Retinal pigment epithelial cell (primary cell): ENCODE measurements around the gene GPRC6A.

Source experiments
- DNase-seq: peaks from one replicate; pipeline ENCODE4 v3.0.0-alpha.2; 2010; ENCODE audit warnings: low read depth
- H3K4me3 ChIP-seq: 2 replicates; pipeline ENCODE4 v1.5.1; 2011; ENCODE audit warnings: mild to moderate bottlenecking, low read length, control low read depth, moderate library complexity
- TF ChIP-seq, protein P1 (sequence below): conservative IDR thresholded peaks from 2 replicates; pipeline ENCODE4 v1.5.1; 2011; ENCODE audit warnings: low read depth, low read length, control low read depth, inconsistent platforms

Gene GPRC6A

DNA sequence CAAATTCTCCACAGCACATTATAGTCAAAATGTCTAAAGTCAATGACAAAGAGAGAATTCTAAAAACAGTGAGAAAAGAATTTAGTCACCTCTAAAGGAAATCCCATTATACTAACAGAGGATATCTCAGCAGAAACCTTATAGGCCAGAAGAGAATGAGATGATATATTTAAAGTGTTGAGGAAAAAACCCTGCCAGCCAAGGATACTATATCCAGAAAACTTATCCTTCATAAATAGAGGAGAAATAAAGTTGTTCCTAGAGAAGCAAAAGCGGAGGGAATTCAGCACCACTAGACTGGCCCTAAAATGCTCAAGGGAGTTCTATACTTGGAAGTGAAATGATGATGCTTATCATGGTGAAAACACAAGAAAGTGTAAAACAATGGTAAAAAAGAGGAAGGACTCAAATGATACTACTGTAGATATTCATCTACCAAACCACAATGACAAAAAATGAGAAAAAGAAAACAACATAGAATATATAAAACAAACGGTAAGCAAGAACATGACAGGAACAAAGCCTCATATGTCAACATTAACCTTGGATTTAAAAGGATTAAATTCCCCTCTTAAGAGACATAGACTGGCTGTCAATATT, 16.7 kb downstream of the GPRC6A start:
- DNase-seq: no peak
- TF ChIP-seq, protein P1, sequence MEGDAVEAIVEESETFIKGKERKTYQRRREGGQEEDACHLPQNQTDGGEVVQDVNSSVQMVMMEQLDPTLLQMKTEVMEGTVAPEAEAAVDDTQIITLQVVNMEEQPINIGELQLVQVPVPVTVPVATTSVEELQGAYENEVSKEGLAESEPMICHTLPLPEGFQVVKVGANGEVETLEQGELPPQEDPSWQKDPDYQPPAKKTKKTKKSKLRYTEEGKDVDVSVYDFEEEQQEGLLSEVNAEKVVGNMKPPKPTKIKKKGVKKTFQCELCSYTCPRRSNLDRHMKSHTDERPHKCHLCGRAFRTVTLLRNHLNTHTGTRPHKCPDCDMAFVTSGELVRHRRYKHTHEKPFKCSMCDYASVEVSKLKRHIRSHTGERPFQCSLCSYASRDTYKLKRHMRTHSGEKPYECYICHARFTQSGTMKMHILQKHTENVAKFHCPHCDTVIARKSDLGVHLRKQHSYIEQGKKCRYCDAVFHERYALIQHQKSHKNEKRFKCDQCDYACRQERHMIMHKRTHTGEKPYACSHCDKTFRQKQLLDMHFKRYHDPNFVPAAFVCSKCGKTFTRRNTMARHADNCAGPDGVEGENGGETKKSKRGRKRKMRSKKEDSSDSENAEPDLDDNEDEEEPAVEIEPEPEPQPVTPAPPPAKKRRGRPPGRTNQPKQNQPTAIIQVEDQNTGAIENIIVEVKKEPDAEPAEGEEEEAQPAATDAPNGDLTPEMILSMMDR: no peak

GRCh38 chr6:116801971-116802370, 26.9 kb downstream of the GPRC6A start:
- TF ChIP-seq, protein P1: no peak
- no peak for DNase-seq
- H3K4me3 ChIP-seq: no peak overlapping the region

More for the DNA sequence above, 16.7 kb downstream of the GPRC6A start:
- no peak overlapping the region for H3K4me3 ChIP-seq

DNA sequence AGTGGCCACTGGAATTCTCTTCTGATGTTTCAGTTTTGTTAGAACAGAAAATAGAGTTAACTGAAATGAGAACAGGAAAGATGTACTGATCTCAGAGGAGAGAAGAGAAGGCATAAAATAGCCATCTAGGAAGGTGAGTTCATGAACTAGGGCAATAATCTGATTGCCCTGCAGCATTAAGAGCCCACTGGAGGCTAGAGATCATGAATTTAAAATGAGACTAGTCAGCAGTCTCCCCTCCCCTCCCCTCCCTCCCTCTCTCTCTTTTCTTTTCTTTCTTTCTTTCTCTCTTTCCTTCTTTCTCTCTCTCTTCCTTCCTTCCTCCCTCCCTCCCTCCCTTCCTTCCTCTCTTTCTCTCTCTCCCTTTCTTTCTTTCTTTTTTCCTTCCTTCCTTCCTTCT, 28.9 kb downstream of the GPRC6A start:
- TF ChIP-seq, protein P1: no peak
- no peak overlapping the region for H3K4me3 ChIP-seq
- no peak for DNase-seq

DNA sequence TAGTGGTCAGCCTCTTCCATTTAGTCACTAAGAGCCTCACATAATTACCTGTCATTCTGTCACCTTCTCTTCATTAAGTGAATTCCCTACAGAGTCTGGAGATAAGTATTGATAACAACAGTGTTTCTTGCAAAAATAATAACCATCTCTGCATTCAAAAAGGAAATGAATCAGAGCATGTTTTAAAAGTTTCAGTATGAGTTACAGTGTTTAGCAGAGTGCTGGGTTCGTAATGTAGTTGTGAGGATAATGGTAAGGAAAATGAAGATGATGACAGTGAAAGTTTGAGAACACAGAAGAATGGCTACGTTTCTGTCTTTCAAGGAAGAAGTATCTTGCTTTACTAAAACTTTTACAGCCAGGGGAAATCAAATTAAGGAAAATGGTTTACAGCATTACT, 31.3 kb downstream of the GPRC6A start:
- TF ChIP-seq, protein P1: no peak
- H3K4me3 ChIP-seq: no peak overlapping the region

GRCh38 chr6:116793224-116793623, 35.7 kb downstream of the GPRC6A start:
- H3K4me3 ChIP-seq: no peak overlapping the region
- TF ChIP-seq, protein P1: no peak
- DNase-seq: no peak

More for the DNA sequence above, 31.3 kb downstream of the GPRC6A start:
- DNase-seq: no peak

GRCh38 chr6:116783852-116784251, 45.0 kb downstream of the GPRC6A start:
- DNase-seq: no peak
- no peak overlapping the region for H3K4me3 ChIP-seq
- TF ChIP-seq, protein P1: no peak

DNA sequence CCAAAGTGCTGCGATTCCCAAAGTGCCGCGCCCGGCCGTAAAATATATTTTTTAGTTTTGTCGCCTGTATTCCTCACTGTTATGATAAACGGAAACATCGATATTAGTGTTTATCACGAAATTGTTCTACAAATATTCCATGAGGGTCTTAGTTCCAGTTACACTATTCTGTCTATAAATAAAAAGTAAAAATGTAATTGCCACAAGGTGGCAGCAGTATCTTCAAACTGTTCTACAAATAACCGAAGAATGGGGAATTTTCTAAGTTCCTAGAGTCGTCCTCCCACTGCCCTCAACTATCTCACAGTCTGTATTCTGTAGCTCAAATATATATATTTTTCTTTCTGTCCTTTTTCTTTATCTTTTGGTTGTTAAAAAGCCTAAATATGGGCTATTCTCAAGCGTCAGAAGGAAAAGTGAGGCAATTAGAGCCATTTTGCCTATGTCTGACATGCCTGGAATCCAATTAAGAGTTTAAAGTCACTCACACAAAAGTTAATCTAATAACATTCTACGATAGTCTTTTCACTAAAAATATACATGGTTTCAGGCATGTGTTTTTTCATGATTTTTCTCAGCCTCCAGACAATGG, 49.2 kb downstream of the GPRC6A start:
- no peak for DNase-seq
- peak overlapping the region; percentile 16 for H3K4me3 ChIP-seq
- TF ChIP-seq, protein P1: peak; percentile 45
